Mesenchymal stem cell (in vitro differentiated cells and primary cell): ENCODE data around the gene SMIM44.
A peak's percentile ranks its signal among the peaks of the same experiment; 100 is the strongest.

Experiments
- DNase-seq: peaks from one replicate; pipeline ENCODE4 v3.0.0-alpha.2; 2013
- H2AFZ ChIP-seq: one replicate; pipeline ENCODE4 v1.6.1; 2013; ENCODE audit warnings: low read depth, mild to moderate bottlenecking, control low read depth, inconsistent platforms, low read length, moderate library complexity
- H2AK5ac ChIP-seq: 2 replicates; pipeline ENCODE4 v1.6.1; 2013; ENCODE audit warnings: low read length, moderate library complexity, mild to moderate bottlenecking, inconsistent platforms; ENCODE audit not compliant: severe bottlenecking
- H2BK120ac ChIP-seq: one replicate; pipeline ENCODE4 v1.6.1; 2013; ENCODE audit warnings: low read depth, mild to moderate bottlenecking, inconsistent platforms, low read length, moderate library complexity
- H2BK12ac ChIP-seq, 2 experiments: one replicate each; pipeline ENCODE4 v1.6.1; 2013; ENCODE audit warnings: inconsistent platforms in 2 of 2, low read length in 2 of 2, mild to moderate bottlenecking in 2 of 2, moderate library complexity in 2 of 2, control low read depth in 1 of 2
- H2BK15ac ChIP-seq: one replicate; pipeline ENCODE4 v1.6.1; 2013; ENCODE audit warnings: mild to moderate bottlenecking, low read depth, inconsistent platforms; ENCODE audit not compliant: poor library complexity, severe bottlenecking
- H2BK5ac ChIP-seq: 2 replicates; pipeline ENCODE4 v1.6.1; 2013; ENCODE audit warnings: low read depth, mild to moderate bottlenecking, low read length, control low read depth, inconsistent platforms; ENCODE audit not compliant: poor library complexity, severe bottlenecking
- H3K14ac ChIP-seq, 2 experiments: one replicate each; pipeline ENCODE4 v1.6.1; 2013; ENCODE audit warnings: inconsistent platforms in 2 of 2, low read length in 2 of 2, control low read depth in 1 of 2, mild to moderate bottlenecking in 1 of 2, moderate library complexity in 1 of 2
- H3K18ac ChIP-seq, 2 experiments: one replicate each; pipeline ENCODE4 v1.6.1; 2013; ENCODE audit warnings: inconsistent platforms in 2 of 2, low read length in 2 of 2, control low read depth in 1 of 2, low read depth in 1 of 2, mild to moderate bottlenecking in 1 of 2
- H3K23ac ChIP-seq, 2 experiments: one replicate each; pipeline ENCODE4 v1.6.1; 2013; ENCODE audit warnings: inconsistent platforms in 2 of 2, low read length in 2 of 2, mild to moderate bottlenecking in 2 of 2, moderate library complexity in 2 of 2, control low read depth in 1 of 2
- H3K27ac ChIP-seq: 2 replicates; pipeline ENCODE4 v1.5.1; 2013; ENCODE audit warnings: mild to moderate bottlenecking, moderate library complexity, low read length, control low read depth, inconsistent platforms; ENCODE audit not compliant: poor library complexity, severe bottlenecking
- H3K27me3 ChIP-seq, 2 experiments: 2 replicates each; pipeline versions ENCODE4 v1.6.1 to v1.7.0; 2013; ENCODE audit warnings: low read length in 2 of 2, mild to moderate bottlenecking in 2 of 2, moderate library complexity in 2 of 2, control low read depth in 1 of 2, inconsistent platforms in 1 of 2; ENCODE audit not compliant: control insufficient read depth in 1 of 2, insufficient read depth in 1 of 2
- H3K36me3 ChIP-seq, 2 experiments: 2 replicates each; pipeline versions ENCODE4 v1.6.1 to v1.7.0; 2013; ENCODE audit warnings: low read length in 2 of 2, control low read depth in 1 of 2, inconsistent platforms in 1 of 2, low read depth in 1 of 2, mild to moderate bottlenecking in 1 of 2; ENCODE audit not compliant: insufficient read depth in 2 of 2, control insufficient read depth in 1 of 2
- H3K4ac ChIP-seq, 2 experiments: one replicate each; pipeline ENCODE4 v1.6.1; 2013; ENCODE audit warnings: inconsistent platforms in 2 of 2, low read length in 2 of 2, mild to moderate bottlenecking in 2 of 2, moderate library complexity in 2 of 2, control low read depth in 1 of 2, low read depth in 1 of 2
- H3K4me1 ChIP-seq: 2 replicates; pipeline ENCODE4 v1.6.1; 2013; ENCODE audit warnings: low read depth, low read length, control low read depth; ENCODE audit not compliant: control insufficient read depth, insufficient read depth
- H3K4me2 ChIP-seq: 2 replicates; pipeline ENCODE4 v1.6.1; 2013; ENCODE audit warnings: low read length, mild to moderate bottlenecking, inconsistent platforms; ENCODE audit not compliant: poor library complexity, severe bottlenecking
- H3K4me3 ChIP-seq, 2 experiments: 2 replicates each; pipeline versions ENCODE4 v1.5.1 to v1.7.0; 2013; ENCODE audit warnings: low read length in 2 of 2, mild to moderate bottlenecking in 2 of 2, control low read depth in 1 of 2, low read depth in 1 of 2; ENCODE audit not compliant: insufficient read depth in 1 of 2
- H3K79me1 ChIP-seq: replicated peaks from 2 replicates; pipeline ENCODE4 v1.6.1; 2013; ENCODE audit warnings: mild to moderate bottlenecking, control low read depth, low read length, inconsistent platforms; ENCODE audit not compliant: poor library complexity, severe bottlenecking
- H3K9ac ChIP-seq: 2 replicates; pipeline ENCODE4 v1.7.0; 2013; ENCODE audit warnings: mild to moderate bottlenecking, low read length, moderate library complexity
- H3K9me3 ChIP-seq: 2 replicates; pipeline ENCODE4 v1.7.0; 2013; ENCODE audit warnings: mild to moderate bottlenecking, low read length; ENCODE audit not compliant: control insufficient read depth
- H4K8ac ChIP-seq: one replicate; pipeline ENCODE4 v1.6.1; 2013; ENCODE audit warnings: inconsistent platforms, mild to moderate bottlenecking, low read length, moderate library complexity
- H4K91ac ChIP-seq: one replicate; pipeline ENCODE4 v1.6.1; 2013; ENCODE audit warnings: mild to moderate bottlenecking, low read length, inconsistent platforms
- WGBS: methylation state at CpG from one replicate; pipeline ENCODE4 v1.1.7; 2013; ENCODE audit warnings: mixed read lengths; 5-methylcytosine and 5-hydroxymethylcytosine counted together

The SMIM44 gene

GRCh38 chr19:3520166-3521103, 37.2 kb upstream of the SMIM44 start:
- WGBS = 95% methylated on average over 37 of the region's 37 CpGs
- Histone ChIP-seq H4K8ac (peak overlapping the region; percentile 16), H2AFZ (no peak overlapping the region), H2BK12ac (no peak overlapping the region), H3K23ac (no peak overlapping the region), H4K91ac (no peak overlapping the region), H3K4me1 (peaks cover 35% of the 10 kb centered on the region), H2BK120ac (no peak overlapping the region), H3K27me3 (no peaks in the 10 kb centered on the region), H3K79me1 (peaks cover 33% of the 10 kb centered on the region), H3K14ac (no peak overlapping the region), H3K9ac (no peak overlapping the region), H3K18ac (no peak overlapping the region), H2BK15ac (no peak overlapping the region), H3K4ac (no peak overlapping the region), H3K9me3 (no peaks in the 10 kb centered on the region), H3K4me2 (no peak overlapping the region), H3K36me3 (peaks cover 24 to 72% of the 10 kb centered on the region in 2 experiments), H2BK5ac (no peak overlapping the region), H3K4me3 (no peak overlapping the region), H3K27ac (no peak overlapping the region), H2AK5ac (no peak overlapping the region)
- DNase-seq = no peak

DNA sequence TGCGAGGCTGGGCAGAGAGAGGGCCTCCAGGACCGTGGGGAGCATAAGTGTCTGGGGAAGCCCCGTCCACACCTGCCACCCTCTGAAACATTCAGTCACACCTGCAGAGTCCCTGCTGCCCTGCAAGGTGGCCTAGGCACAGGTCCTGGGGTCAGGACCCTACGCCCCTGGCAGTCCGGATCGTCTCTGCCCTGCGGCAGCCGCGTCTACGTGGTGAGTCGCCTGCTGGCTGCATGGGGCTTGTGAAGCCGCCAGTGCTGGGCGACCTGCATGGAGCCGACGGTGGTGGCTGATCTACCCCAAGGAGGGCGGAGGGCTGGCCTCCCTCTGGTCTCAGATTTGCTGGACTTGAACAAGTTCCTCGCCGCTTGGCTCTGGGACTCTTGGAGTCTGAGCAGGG, 35.9 kb upstream of the SMIM44 start:
- no peak overlapping the region for H3K18ac ChIP-seq
- peak overlapping the region; percentile 43 for H2AK5ac ChIP-seq
- no peaks in the 10 kb centered on the region for H3K27me3 ChIP-seq
- no peak overlapping the region for H3K14ac ChIP-seq
- H3K27ac ChIP-seq = no peak overlapping the region
- no peak overlapping the region for H3K23ac ChIP-seq
- no peak overlapping the region for H2BK120ac ChIP-seq
- no peaks in the 10 kb centered on the region for H3K9me3 ChIP-seq
- H4K91ac ChIP-seq = no peak overlapping the region
- H2BK5ac ChIP-seq = no peak overlapping the region
- H3K36me3 ChIP-seq = peaks cover 14 to 73% of the 10 kb centered on the region in 2 experiments
- no peak overlapping the region for H3K9ac ChIP-seq
- H3K4me3 ChIP-seq = no peak overlapping the region
- no peak overlapping the region for H3K4ac ChIP-seq
- DNase-seq = no peak
- H3K79me1 ChIP-seq = peaks cover 27% of the 10 kb centered on the region
- peaks cover 43% of the 10 kb centered on the region for H3K4me1 ChIP-seq
- no peak overlapping the region for H4K8ac ChIP-seq
- no peak overlapping the region for H2BK15ac ChIP-seq
- WGBS = 92% methylated on average over 18 of the region's 18 CpGs
- no peak overlapping the region for H3K4me2 ChIP-seq
- H2AFZ ChIP-seq = no peak overlapping the region
- no peak overlapping the region for H2BK12ac ChIP-seq

DNA sequence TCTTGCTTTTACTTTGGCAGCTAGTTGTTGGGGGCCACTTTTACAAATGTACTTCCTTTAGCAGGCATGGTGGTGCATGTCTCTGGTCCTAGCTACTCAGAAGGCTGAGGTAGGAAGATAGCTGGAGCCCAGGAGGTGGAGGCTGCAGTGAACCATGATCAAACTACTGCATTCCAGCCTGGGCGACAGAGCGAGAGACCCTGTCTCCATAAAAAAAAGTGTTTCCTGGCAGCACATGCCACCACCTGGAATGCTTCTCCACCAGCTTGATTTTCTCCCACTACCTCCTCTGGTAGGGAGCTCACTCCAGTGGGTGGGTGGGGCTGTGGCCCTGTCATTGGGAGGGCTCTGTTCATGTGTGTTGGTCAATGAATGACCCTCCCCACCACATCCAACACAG, 35.4 kb upstream of the SMIM44 start:
- Histone ChIP-seq H4K8ac (no peak overlapping the region), H3K9me3 (no peaks in the 10 kb centered on the region), H3K4me3 (no peak overlapping the region), H2AK5ac (no peak overlapping the region), H3K4me2 (no peak overlapping the region), H3K4me1 (peaks cover 46% of the 10 kb centered on the region), H2BK120ac (no peak overlapping the region), H3K14ac (no peak overlapping the region), H3K9ac (no peak overlapping the region), H2BK15ac (no peak overlapping the region), H3K23ac (no peak overlapping the region), H3K4ac (no peak overlapping the region), H3K27me3 (no peaks in the 10 kb centered on the region), H3K18ac (no peak overlapping the region), H3K27ac (no peak overlapping the region), H2AFZ (no peak overlapping the region), H2BK12ac (no peak overlapping the region), H3K79me1 (peaks cover 24% of the 10 kb centered on the region), H2BK5ac (no peak overlapping the region), H4K91ac (no peak overlapping the region), H3K36me3 (peaks cover 9 to 72% of the 10 kb centered on the region in 2 experiments)
- no peak for DNase-seq
- 92% methylated on average over 2 of the region's 2 CpGs for WGBS

- H3K27me3 ChIP-seq = no peaks in the 10 kb centered on the region
- peak overlapping the region; percentile 32 for H2AK5ac ChIP-seq
- no peak overlapping the region for H4K8ac ChIP-seq
- H3K36me3 ChIP-seq = peaks cover 5 to 71% of the 10 kb centered on the region in 2 experiments
- no peak overlapping the region for H3K27ac ChIP-seq
- no peak overlapping the region for H4K91ac ChIP-seq
- H2BK120ac ChIP-seq = no peak overlapping the region
- H2AFZ ChIP-seq = no peak overlapping the region
- no peak overlapping the region for H3K18ac ChIP-seq
- H3K4ac ChIP-seq = no peak overlapping the region
- no peak overlapping the region for H2BK5ac ChIP-seq
- no peak overlapping the region for H3K9ac ChIP-seq
- H2BK15ac ChIP-seq = no peak overlapping the region
- WGBS = 90% methylated on average over 10 of the region's 10 CpGs
- DNase-seq = no peak
- H2BK12ac ChIP-seq = peak overlapping the region in 1 of 2 experiments; percentile 24
- peaks cover 50% of the 10 kb centered on the region for H3K4me1 ChIP-seq
- H3K23ac ChIP-seq = no peak overlapping the region
- H3K14ac ChIP-seq = no peak overlapping the region
- H3K9me3 ChIP-seq = no peaks in the 10 kb centered on the region
- no peak overlapping the region for H3K4me3 ChIP-seq
- H3K4me2 ChIP-seq = no peak overlapping the region
- peaks cover 24% of the 10 kb centered on the region for H3K79me1 ChIP-seq
Measured at GRCh38 chr19:3518255-3518654, 35.0 kb upstream of the SMIM44 start.
